Skeletal muscle satellite cell (primary cell): ENCODE measurements around the gene DTNB.

Source experiments
- H3K27me3 ChIP-seq: 2 replicates; pipeline ENCODE4 v1.7.0; 2013; ENCODE audit warnings: low read length; ENCODE audit not compliant: control insufficient read depth, insufficient read depth
- H3K36me3 ChIP-seq: 2 replicates; pipeline ENCODE4 v1.7.0; 2013; ENCODE audit warnings: mild to moderate bottlenecking, control low read depth, low read length; ENCODE audit not compliant: insufficient read depth
- H3K4me1 ChIP-seq: 2 replicates; pipeline ENCODE4 v1.7.0; 2013; ENCODE audit warnings: low read length; ENCODE audit not compliant: control insufficient read depth, insufficient read depth
- H3K4me2 ChIP-seq: 2 replicates; pipeline ENCODE4 v1.7.0; 2013; ENCODE audit warnings: mild to moderate bottlenecking, low read length
- H3K4me3 ChIP-seq: 2 replicates; pipeline ENCODE4 v1.7.0; 2013; ENCODE audit warnings: low read length
- H3K9ac ChIP-seq: 2 replicates; pipeline ENCODE4 v1.7.0; 2013; ENCODE audit warnings: mild to moderate bottlenecking, low read depth, low read length, moderate library complexity
- H3K9me3 ChIP-seq: replicated peaks from 2 replicates; pipeline ENCODE4 v1.7.0; 2013; ENCODE audit warnings: mild to moderate bottlenecking, control low read depth, low read length

The DTNB gene

GRCh38 chr2:25377822-25378421 is 295.5 kb downstream of the DTNB start:
- H3K4me1 ChIP-seq: peaks cover 15% of the 10 kb centered on the region
- H3K4me2 ChIP-seq: no peak overlapping the region
- H3K27me3 ChIP-seq: peaks cover 3% of the 10 kb centered on the region
- no peaks in the 10 kb centered on the region for H3K36me3 ChIP-seq
- H3K9me3 ChIP-seq: no peaks in the 10 kb centered on the region
- H3K9ac ChIP-seq: no peak overlapping the region
- no peak overlapping the region for H3K4me3 ChIP-seq

DNA sequence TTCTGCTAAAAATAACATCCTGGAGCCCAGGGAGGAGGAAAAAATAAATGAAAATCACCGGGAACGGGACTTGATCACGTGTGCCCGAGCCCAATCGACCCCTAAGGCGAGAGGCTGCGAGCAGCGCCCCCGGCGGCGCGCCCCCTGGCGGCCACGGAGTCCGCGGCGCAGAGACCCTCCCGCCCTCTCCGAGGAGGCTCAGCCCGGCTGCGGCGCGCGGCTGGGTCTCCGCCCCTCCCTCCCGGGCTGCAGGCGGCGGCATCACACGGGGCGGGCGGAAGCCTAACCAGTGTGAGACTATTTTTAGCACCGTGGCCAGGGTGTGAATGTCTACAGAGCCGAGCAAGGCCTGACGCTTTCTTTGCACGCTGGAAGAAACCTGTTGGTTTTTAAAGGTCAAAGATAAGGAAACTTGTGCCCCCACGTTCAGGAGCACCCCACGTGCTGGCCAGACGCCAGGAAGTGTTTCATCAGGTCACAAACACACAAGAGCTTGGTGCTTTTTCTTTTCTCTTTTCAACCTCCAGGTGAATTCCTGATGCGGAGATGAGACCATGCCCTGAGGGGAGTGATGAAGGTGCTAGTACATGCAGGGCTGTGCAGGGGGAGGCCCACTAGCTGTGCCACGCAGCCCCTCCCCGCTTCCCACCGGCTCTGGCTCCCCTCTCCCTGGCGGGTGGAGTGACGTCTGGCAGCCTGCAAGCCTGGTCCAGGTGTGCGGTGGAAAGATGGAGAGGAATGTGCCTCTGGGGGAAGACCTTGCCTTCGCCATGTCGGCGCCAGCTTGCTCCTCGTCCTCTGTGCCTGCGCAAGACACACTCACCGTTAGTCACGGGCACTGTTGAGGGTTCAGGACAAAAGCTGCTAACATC is 296.4 kb downstream of the DTNB start:
- Histone ChIP-seq H3K27me3 (peaks cover 3% of the 10 kb centered on the region), H3K4me3 (peak overlapping the region; percentile 57), H3K36me3 (no peaks in the 10 kb centered on the region), H3K4me2 (peak overlapping the region; percentile 90), H3K9ac (peak overlapping the region; percentile 33), H3K9me3 (no peaks in the 10 kb centered on the region), H3K4me1 (peaks cover 15% of the 10 kb centered on the region)

- Histone ChIP-seq H3K36me3 (no peaks in the 10 kb centered on the region), H3K4me2 (peak overlapping the region; percentile 90), H3K4me1 (peaks cover 15% of the 10 kb centered on the region), H3K9ac (no peak overlapping the region), H3K27me3 (peaks cover 3% of the 10 kb centered on the region), H3K9me3 (no peaks in the 10 kb centered on the region), H3K4me3 (peak overlapping the region; percentile 57)
Measured at GRCh38 chr2:25375989-25376545, 297.3 kb downstream of the DTNB start.

DNA sequence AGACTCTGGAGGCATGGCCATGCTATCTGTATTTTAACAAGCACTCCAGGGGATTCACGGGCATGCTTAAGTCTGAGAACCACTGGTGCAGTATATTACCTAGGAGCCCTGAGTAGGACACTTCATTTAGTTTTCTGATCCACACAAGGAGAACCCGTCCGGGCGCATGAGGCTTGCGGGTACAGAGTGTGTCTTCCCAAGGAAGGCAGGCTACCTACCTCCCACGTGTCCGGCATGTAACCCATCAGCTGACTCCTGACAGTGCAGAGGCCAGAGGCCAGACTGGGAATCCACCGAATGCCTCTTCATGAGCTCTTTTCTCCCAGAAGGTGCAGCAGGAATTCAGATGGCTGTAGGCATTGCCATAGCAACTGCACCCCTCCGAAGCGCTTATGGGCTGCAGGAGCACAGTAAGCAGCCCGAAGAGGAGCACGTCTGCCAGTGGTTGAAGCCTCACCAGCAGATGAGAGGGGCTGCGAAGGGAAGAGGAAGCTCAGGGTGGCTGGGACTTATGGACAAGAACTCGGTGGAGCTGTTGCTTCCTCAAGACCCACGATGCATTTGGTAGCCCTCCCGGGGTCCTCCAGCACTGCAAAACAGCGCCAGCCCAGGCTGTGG is 297.9 kb downstream of the DTNB start:
- H3K9ac ChIP-seq: no peak overlapping the region
- no peak overlapping the region for H3K4me3 ChIP-seq
- H3K27me3 ChIP-seq: peaks cover 3% of the 10 kb centered on the region
- peaks cover 15% of the 10 kb centered on the region for H3K4me1 ChIP-seq
- no peaks in the 10 kb centered on the region for H3K9me3 ChIP-seq
- H3K4me2 ChIP-seq: no peak overlapping the region
- H3K36me3 ChIP-seq: no peaks in the 10 kb centered on the region

DNA sequence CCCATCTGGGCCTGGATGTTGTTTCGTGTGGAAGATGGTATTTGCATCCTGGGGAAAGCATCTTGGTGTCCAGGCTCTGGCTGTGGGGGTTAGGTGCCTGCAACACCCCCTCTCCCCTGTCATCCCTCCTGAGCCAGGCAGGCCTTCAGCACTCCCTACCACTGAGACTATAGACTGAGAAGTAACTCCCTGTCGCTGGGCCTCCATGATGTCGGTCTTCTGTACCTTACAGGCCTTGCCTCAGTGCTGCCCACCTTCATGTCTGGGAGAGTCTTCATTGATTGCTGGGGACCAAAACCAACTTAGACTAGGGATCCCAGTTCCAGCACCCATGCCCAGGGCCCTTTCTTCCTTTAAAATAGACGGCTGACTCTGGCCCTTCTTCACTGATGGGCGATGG is 298.6 kb downstream of the DTNB start:
- no peak overlapping the region for H3K4me3 ChIP-seq

GRCh38 chr2:25374411-25374810 is 299.0 kb downstream of the DTNB start:
- Histone ChIP-seq H3K36me3 (no peaks in the 10 kb centered on the region), H3K9ac (no peak overlapping the region), H3K27me3 (peaks cover 3% of the 10 kb centered on the region), H3K4me2 (no peak overlapping the region), H3K4me3 (no peak overlapping the region), H3K4me1 (peaks cover 15% of the 10 kb centered on the region), H3K9me3 (no peaks in the 10 kb centered on the region)

More for the DNA sequence above, 298.6 kb downstream of the DTNB start:
- H3K9ac ChIP-seq: no peak overlapping the region
- peaks cover 15% of the 10 kb centered on the region for H3K4me1 ChIP-seq
- H3K27me3 ChIP-seq: peaks cover 3% of the 10 kb centered on the region
- no peaks in the 10 kb centered on the region for H3K36me3 ChIP-seq
- H3K4me2 ChIP-seq: no peak overlapping the region
- H3K9me3 ChIP-seq: no peaks in the 10 kb centered on the region

DNA sequence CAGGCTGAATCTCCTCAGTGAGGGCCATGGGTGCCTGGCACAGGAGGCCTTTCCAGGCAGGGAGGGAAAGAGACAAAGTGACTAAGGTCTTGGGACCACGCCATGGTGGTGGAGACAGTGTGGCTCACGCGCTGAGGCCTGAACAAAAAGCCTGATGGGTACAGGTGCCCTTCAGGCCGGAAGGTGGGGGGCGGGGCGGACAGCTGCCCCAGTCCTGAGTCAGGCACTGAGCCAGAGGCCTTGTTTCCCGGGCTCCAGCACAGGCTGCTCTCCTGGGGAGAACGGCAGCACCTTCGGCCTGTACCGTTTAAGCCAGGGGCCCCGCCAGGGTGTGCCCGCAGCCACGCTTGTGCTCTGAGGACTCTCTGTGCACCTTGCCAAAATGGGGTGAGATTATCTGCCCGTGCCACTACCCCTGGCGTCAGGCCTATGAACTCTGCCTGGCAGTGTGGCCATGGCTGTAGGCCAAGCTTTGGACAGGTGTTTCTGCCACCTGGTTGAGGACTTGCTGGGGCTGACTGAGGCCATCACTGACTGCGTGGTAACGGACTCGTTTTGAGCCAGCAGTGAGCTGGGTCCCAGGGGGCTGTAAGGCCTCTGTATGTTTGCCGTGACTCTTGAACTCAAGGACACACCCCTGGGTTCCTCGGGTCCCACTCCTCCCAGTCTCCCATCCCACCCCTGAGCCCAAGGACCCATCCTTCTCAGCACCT is 300.0 kb downstream of the DTNB start:
- no peaks in the 10 kb centered on the region for H3K36me3 ChIP-seq
- no peak overlapping the region for H3K4me3 ChIP-seq
- peaks cover 3% of the 10 kb centered on the region for H3K27me3 ChIP-seq
- H3K4me1 ChIP-seq: peaks cover 10% of the 10 kb centered on the region
- no peak overlapping the region for H3K9ac ChIP-seq
- H3K4me2 ChIP-seq: no peak overlapping the region
- H3K9me3 ChIP-seq: no peaks in the 10 kb centered on the region

DNA sequence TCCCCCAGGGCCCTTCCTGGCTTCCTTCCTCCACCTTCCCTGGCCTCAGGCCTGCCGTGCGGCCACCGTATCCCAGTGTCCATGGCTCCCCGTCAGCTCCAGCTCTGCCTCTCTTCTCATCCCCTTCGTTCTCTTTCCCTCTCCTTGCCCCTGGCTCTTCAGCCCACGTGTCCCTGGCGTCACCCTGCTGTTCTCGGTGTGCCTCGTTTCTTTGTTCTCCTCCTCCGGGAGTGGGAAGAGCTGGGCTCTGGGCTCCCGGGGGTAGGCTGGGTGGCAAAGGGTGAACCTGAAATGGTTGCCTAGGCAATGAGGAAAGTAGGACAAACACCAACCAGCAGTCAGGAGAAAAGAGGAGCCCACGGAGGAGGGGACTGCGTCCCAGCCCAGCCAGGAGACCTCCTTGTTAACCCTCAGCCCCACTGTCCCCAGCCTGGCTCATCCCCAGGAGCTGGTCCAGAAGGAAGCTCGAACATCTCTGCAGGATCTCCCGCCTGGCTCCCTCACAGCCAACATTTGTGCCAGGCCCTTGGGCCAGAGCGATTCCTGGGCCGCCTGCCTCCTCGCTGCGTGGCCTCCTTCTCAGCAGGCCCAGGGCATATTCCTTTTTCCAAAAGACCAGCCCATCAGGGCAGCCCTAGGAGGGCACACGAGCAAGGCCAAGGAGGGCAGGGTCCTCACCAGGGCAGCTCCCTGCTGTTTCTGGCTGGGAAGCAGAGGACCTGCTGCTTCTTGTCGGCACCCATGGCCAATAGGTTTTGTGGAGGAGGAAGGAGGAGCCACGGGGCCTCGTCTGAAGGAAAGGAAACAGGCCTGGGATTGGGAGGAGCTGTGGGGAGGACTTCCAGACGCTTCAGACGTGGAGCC is 300.7 kb downstream of the DTNB start:
- Histone ChIP-seq H3K36me3 (no peaks in the 10 kb centered on the region), H3K9ac (no peak overlapping the region), H3K27me3 (peaks cover 3% of the 10 kb centered on the region), H3K9me3 (no peaks in the 10 kb centered on the region), H3K4me2 (no peak overlapping the region), H3K4me1 (peaks cover 9% of the 10 kb centered on the region), H3K4me3 (no peak overlapping the region)

DNA sequence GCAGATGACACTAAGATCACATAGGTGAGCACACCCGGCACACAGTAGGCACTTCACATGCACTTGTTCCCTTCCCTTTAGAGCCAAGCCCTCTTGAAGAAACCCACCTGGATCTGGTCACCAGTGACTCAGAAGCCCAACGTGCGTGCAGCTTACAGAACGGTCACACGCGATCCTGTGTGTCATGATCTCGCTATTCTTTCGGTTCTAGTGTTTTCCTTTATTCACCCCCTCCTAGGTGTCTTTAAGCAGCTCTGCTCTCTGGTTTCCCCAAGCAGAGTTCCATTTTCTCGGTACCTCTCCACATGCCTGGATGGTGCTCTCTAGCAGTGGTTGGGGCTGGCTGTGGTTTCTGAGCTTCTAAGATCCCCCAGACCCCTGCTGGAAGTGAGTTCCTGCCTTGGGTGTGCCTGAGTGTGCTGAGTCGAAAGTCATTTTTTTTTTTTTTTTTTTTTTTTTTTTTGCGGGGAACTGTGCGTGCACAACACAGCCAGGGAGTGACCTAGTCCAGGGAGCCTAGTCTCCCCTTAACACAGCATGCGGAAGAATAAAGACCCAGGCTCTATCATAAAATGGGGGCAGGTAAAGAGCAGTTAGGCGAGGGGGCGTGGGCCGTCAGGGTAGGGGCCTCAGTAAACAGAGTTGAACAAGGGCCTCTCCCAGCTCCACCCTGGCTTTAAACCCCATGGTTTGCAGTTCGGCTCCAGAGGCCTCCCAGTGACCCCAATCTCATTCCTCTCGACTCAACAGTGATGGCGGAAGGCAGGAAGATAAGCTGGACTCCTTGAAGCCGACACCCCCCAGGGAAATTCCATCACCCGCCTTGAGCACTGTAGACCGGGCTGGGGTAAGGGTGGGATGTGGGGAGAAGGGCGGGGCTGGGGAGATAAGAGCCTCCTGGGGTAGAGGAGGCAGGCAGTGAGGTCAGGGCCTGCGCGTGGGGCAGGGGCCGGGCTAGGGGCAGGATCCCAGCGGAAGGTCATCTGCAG is 301.8 kb downstream of the DTNB start:
- Histone ChIP-seq H3K36me3 (no peaks in the 10 kb centered on the region), H3K4me1 (no peaks in the 10 kb centered on the region), H3K9me3 (no peaks in the 10 kb centered on the region), H3K4me3 (no peak overlapping the region), H3K27me3 (peaks cover 3% of the 10 kb centered on the region), H3K9ac (no peak overlapping the region), H3K4me2 (no peak overlapping the region)

DNA sequence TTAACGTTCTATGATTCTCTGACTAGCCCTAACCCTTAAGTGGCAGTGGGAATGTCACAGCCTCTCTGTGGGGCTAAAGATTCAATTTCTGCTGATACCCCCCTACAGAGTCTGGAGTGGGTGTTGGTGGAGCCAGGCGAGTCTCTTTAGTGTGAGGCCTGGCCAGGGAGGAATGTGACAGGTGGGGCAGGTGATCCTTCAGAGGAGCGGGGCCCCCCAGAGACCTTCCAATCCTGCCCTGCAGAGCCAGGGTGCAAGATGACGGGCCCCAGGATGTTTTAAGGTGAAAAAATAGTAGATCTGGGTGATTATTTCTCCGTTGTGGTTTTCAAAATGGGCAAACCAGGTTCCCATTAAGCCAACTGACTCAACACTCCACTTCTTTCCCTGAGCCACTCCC is 303.5 kb downstream of the DTNB start:
- Histone ChIP-seq H3K36me3 (no peaks in the 10 kb centered on the region), H3K4me1 (no peaks in the 10 kb centered on the region), H3K4me3 (no peak overlapping the region), H3K27me3 (peaks cover under 1% of the 10 kb centered on the region), H3K9ac (no peak overlapping the region), H3K9me3 (no peaks in the 10 kb centered on the region), H3K4me2 (no peak overlapping the region)
